Measurements from ENCODE around the gene GATA2.

GRCh38 chr3:128429751-128430150 lies 63.2 kb downstream of the GATA2 start:
- TF ChIP-seq CTCF (conservative IDR thresholded peaks at IDR 0.05 in 1 of 2, IDR thresholded peaks at IDR 0.05 in 1 of 2; ENCODE audit: low read depth in 1 of 2, low read length in 2 of 2), result no peak
- TF ChIP-seq EZH2 (IDR thresholded peaks at IDR 0.05; ENCODE audit: low read length, missing control alignments), result no peak

All from fibroblast of lung (primary cell).